Measurements from ENCODE around the gene RHEX.

The RHEX gene

GRCh38 chr1:206120406-206120805 is 67.4 kb downstream of the RHEX start:
- DNase-seq = no peak

- no peak for DNase-seq
These were observed 68.3 kb downstream of the RHEX start for GRCh38 chr1:206121269-206121668.

- no peak for DNase-seq
These were observed 69.7 kb downstream of the RHEX start for GRCh38 chr1:206122686-206123085.

- no peak for DNase-seq
These were observed 72.4 kb downstream of the RHEX start for GRCh38 chr1:206125346-206125745.

GRCh38 chr1:206127336-206127735 is 74.4 kb downstream of the RHEX start:
- no peak for DNase-seq

- DNase-seq = no peak
These were observed 75.2 kb downstream of the RHEX start for GRCh38 chr1:206128196-206128595.

- DNase-seq = no peak
These were observed 78.1 kb downstream of the RHEX start for GRCh38 chr1:206131037-206131436.

- no peak for DNase-seq
These were observed 80.9 kb downstream of the RHEX start for GRCh38 chr1:206133751-206134415.

GRCh38 chr1:206135248-206135647 is 82.3 kb downstream of the RHEX start:
- DNase-seq = no peak

GRCh38 chr1:206136241-206136640 is 83.3 kb downstream of the RHEX start:
- DNase-seq = no peak

GRCh38 chr1:206142011-206142410 is 89.0 kb downstream of the RHEX start:
- DNase-seq = no peak

- no peak for DNase-seq
These were observed 89.8 kb downstream of the RHEX start for GRCh38 chr1:206142770-206143169.

GRCh38 chr1:206143537-206144172 is 90.7 kb downstream of the RHEX start:
- peak; percentile 44 for DNase-seq

GRCh38 chr1:206144605-206145004 is 91.6 kb downstream of the RHEX start:
- no peak for DNase-seq

GRCh38 chr1:206145771-206146290 is 92.9 kb downstream of the RHEX start:
- DNase-seq = no peak

Data from DMS 273 treated with DMSO at 0.1 percent for 48 hours (cell line).